Mesenchymal stem cell (in vitro differentiated cells and primary cell): ENCODE data around the gene VAC14.

ENCODE experiments used
- DNase-seq: peaks from one replicate; pipeline ENCODE4 v3.0.0-alpha.2; 2013
- H2AFZ ChIP-seq: one replicate; pipeline ENCODE4 v1.6.1; 2013; ENCODE audit warnings: low read depth, mild to moderate bottlenecking, control low read depth, inconsistent platforms, low read length, moderate library complexity
- H2AK5ac ChIP-seq: 2 replicates; pipeline ENCODE4 v1.6.1; 2013; ENCODE audit warnings: low read length, moderate library complexity, mild to moderate bottlenecking, inconsistent platforms; ENCODE audit not compliant: severe bottlenecking
- H2BK120ac ChIP-seq: one replicate; pipeline ENCODE4 v1.6.1; 2013; ENCODE audit warnings: low read depth, mild to moderate bottlenecking, inconsistent platforms, low read length, moderate library complexity
- H2BK12ac ChIP-seq, 2 experiments: one replicate each; pipeline ENCODE4 v1.6.1; 2013; ENCODE audit warnings: inconsistent platforms in 2 of 2, low read length in 2 of 2, mild to moderate bottlenecking in 2 of 2, moderate library complexity in 2 of 2, control low read depth in 1 of 2
- H2BK15ac ChIP-seq: one replicate; pipeline ENCODE4 v1.6.1; 2013; ENCODE audit warnings: mild to moderate bottlenecking, low read depth, inconsistent platforms; ENCODE audit not compliant: poor library complexity, severe bottlenecking
- H2BK5ac ChIP-seq: 2 replicates; pipeline ENCODE4 v1.6.1; 2013; ENCODE audit warnings: low read depth, mild to moderate bottlenecking, low read length, control low read depth, inconsistent platforms; ENCODE audit not compliant: poor library complexity, severe bottlenecking
- H3K14ac ChIP-seq, 2 experiments: one replicate each; pipeline ENCODE4 v1.6.1; 2013; ENCODE audit warnings: inconsistent platforms in 2 of 2, low read length in 2 of 2, control low read depth in 1 of 2, mild to moderate bottlenecking in 1 of 2, moderate library complexity in 1 of 2
- H3K18ac ChIP-seq, 2 experiments: one replicate each; pipeline ENCODE4 v1.6.1; 2013; ENCODE audit warnings: inconsistent platforms in 2 of 2, low read length in 2 of 2, control low read depth in 1 of 2, low read depth in 1 of 2, mild to moderate bottlenecking in 1 of 2
- H3K23ac ChIP-seq, 2 experiments: one replicate each; pipeline ENCODE4 v1.6.1; 2013; ENCODE audit warnings: inconsistent platforms in 2 of 2, low read length in 2 of 2, mild to moderate bottlenecking in 2 of 2, moderate library complexity in 2 of 2, control low read depth in 1 of 2
- H3K27ac ChIP-seq: 2 replicates; pipeline ENCODE4 v1.5.1; 2013; ENCODE audit warnings: mild to moderate bottlenecking, moderate library complexity, low read length, control low read depth, inconsistent platforms; ENCODE audit not compliant: poor library complexity, severe bottlenecking
- H3K27me3 ChIP-seq, 2 experiments: 2 replicates each; pipeline versions ENCODE4 v1.6.1 to v1.7.0; 2013; ENCODE audit warnings: low read length in 2 of 2, mild to moderate bottlenecking in 2 of 2, moderate library complexity in 2 of 2, control low read depth in 1 of 2, inconsistent platforms in 1 of 2; ENCODE audit not compliant: control insufficient read depth in 1 of 2, insufficient read depth in 1 of 2
- H3K36me3 ChIP-seq, 2 experiments: 2 replicates each; pipeline versions ENCODE4 v1.6.1 to v1.7.0; 2013; ENCODE audit warnings: low read length in 2 of 2, control low read depth in 1 of 2, inconsistent platforms in 1 of 2, low read depth in 1 of 2, mild to moderate bottlenecking in 1 of 2; ENCODE audit not compliant: insufficient read depth in 2 of 2, control insufficient read depth in 1 of 2
- H3K4ac ChIP-seq, 2 experiments: one replicate each; pipeline ENCODE4 v1.6.1; 2013; ENCODE audit warnings: inconsistent platforms in 2 of 2, low read length in 2 of 2, mild to moderate bottlenecking in 2 of 2, moderate library complexity in 2 of 2, control low read depth in 1 of 2, low read depth in 1 of 2
- H3K4me1 ChIP-seq: 2 replicates; pipeline ENCODE4 v1.6.1; 2013; ENCODE audit warnings: low read depth, low read length, control low read depth; ENCODE audit not compliant: control insufficient read depth, insufficient read depth
- H3K4me2 ChIP-seq: 2 replicates; pipeline ENCODE4 v1.6.1; 2013; ENCODE audit warnings: low read length, mild to moderate bottlenecking, inconsistent platforms; ENCODE audit not compliant: poor library complexity, severe bottlenecking
- H3K4me3 ChIP-seq, 2 experiments: 2 replicates each; pipeline versions ENCODE4 v1.5.1 to v1.7.0; 2013; ENCODE audit warnings: low read length in 2 of 2, mild to moderate bottlenecking in 2 of 2, control low read depth in 1 of 2, low read depth in 1 of 2; ENCODE audit not compliant: insufficient read depth in 1 of 2
- H3K79me1 ChIP-seq: replicated peaks from 2 replicates; pipeline ENCODE4 v1.6.1; 2013; ENCODE audit warnings: mild to moderate bottlenecking, control low read depth, low read length, inconsistent platforms; ENCODE audit not compliant: poor library complexity, severe bottlenecking
- H3K9ac ChIP-seq: 2 replicates; pipeline ENCODE4 v1.7.0; 2013; ENCODE audit warnings: mild to moderate bottlenecking, low read length, moderate library complexity
- H3K9me3 ChIP-seq: 2 replicates; pipeline ENCODE4 v1.7.0; 2013; ENCODE audit warnings: mild to moderate bottlenecking, low read length; ENCODE audit not compliant: control insufficient read depth
- H4K8ac ChIP-seq: one replicate; pipeline ENCODE4 v1.6.1; 2013; ENCODE audit warnings: inconsistent platforms, mild to moderate bottlenecking, low read length, moderate library complexity
- H4K91ac ChIP-seq: one replicate; pipeline ENCODE4 v1.6.1; 2013; ENCODE audit warnings: mild to moderate bottlenecking, low read length, inconsistent platforms
- WGBS: methylation state at CpG from one replicate; pipeline ENCODE4 v1.1.7; 2013; ENCODE audit warnings: mixed read lengths; 5-methylcytosine and 5-hydroxymethylcytosine counted together

Gene VAC14

GRCh38 chr16:70730944-70731343 is 70.0 kb downstream of the VAC14 start:
- Histone ChIP-seq H3K14ac (no peak overlapping the region), H3K4ac (no peak overlapping the region), H4K8ac (no peak overlapping the region), H2BK12ac (no peak overlapping the region), H2BK5ac (no peak overlapping the region), H4K91ac (no peak overlapping the region), H3K23ac (no peak overlapping the region), H2AK5ac (no peak overlapping the region), H2BK120ac (no peak overlapping the region), H3K27ac (no peak overlapping the region), H3K4me3 (no peak overlapping the region), H3K79me1 (peaks cover 2% of the 10 kb centered on the region), H3K9ac (no peak overlapping the region), H3K4me1 (peaks cover 14% of the 10 kb centered on the region), H3K4me2 (no peak overlapping the region), H3K9me3 (no peaks in the 10 kb centered on the region), H3K27me3 (no peaks in the 10 kb centered on the region), H2BK15ac (no peak overlapping the region), H3K36me3 (peaks cover 33 to 41% of the 10 kb centered on the region in 2 experiments), H3K18ac (no peak overlapping the region), H2AFZ (no peak overlapping the region)
- no peak for DNase-seq
- 90% methylated on average over 3 of the region's 3 CpGs for WGBS

GRCh38 chr16:70730031-70730430 is 70.9 kb downstream of the VAC14 start:
- WGBS, result 78% methylated on average over 7 of the region's 7 CpGs
- H3K9me3 ChIP-seq, result no peaks in the 10 kb centered on the region
- H2AFZ ChIP-seq, result no peak overlapping the region
- H3K9ac ChIP-seq, result no peak overlapping the region
- H4K91ac ChIP-seq, result no peak overlapping the region
- peaks cover 5% of the 10 kb centered on the region for H3K4me1 ChIP-seq
- H3K79me1 ChIP-seq, result peaks cover 2% of the 10 kb centered on the region
- no peak overlapping the region for H3K23ac ChIP-seq
- no peak overlapping the region for H4K8ac ChIP-seq
- no peak overlapping the region for H3K4me2 ChIP-seq
- no peak overlapping the region for H3K27ac ChIP-seq
- H3K14ac ChIP-seq, result no peak overlapping the region
- no peak overlapping the region for H2BK12ac ChIP-seq
- H3K18ac ChIP-seq, result no peak overlapping the region
- H3K27me3 ChIP-seq, result no peaks in the 10 kb centered on the region
- no peak overlapping the region for H2BK120ac ChIP-seq
- H2BK15ac ChIP-seq, result no peak overlapping the region
- no peak overlapping the region for H3K4me3 ChIP-seq
- peaks cover 33 to 48% of the 10 kb centered on the region in 2 experiments for H3K36me3 ChIP-seq
- H2BK5ac ChIP-seq, result no peak overlapping the region
- H2AK5ac ChIP-seq, result no peak overlapping the region
- no peak overlapping the region for H3K4ac ChIP-seq
- no peak for DNase-seq

- H3K4me1 ChIP-seq, result peaks cover 2% of the 10 kb centered on the region
- H3K36me3 ChIP-seq, result peaks cover 33 to 55% of the 10 kb centered on the region in 2 experiments
- no peak for DNase-seq
- no peak overlapping the region for H3K4me2 ChIP-seq
- H3K79me1 ChIP-seq, result peaks cover 6% of the 10 kb centered on the region
- 98% methylated on average over 8 of the region's 8 CpGs for WGBS
- H4K8ac ChIP-seq, result no peak overlapping the region
- H2BK120ac ChIP-seq, result no peak overlapping the region
- no peak overlapping the region for H3K4me3 ChIP-seq
- no peak overlapping the region for H3K27ac ChIP-seq
- no peaks in the 10 kb centered on the region for H3K27me3 ChIP-seq
- H3K4ac ChIP-seq, result no peak overlapping the region
- no peak overlapping the region for H2BK12ac ChIP-seq
- no peak overlapping the region for H2BK15ac ChIP-seq
- H3K18ac ChIP-seq, result no peak overlapping the region
- peak overlapping the region; percentile 5 for H4K91ac ChIP-seq
- H3K9ac ChIP-seq, result no peak overlapping the region
- no peak overlapping the region for H3K23ac ChIP-seq
- H3K14ac ChIP-seq, result no peak overlapping the region
- H2AFZ ChIP-seq, result no peak overlapping the region
- no peaks in the 10 kb centered on the region for H3K9me3 ChIP-seq
- H2BK5ac ChIP-seq, result no peak overlapping the region
- no peak overlapping the region for H2AK5ac ChIP-seq
Measured at GRCh38 chr16:70729292-70729691, 71.7 kb downstream of the VAC14 start.

GRCh38 chr16:70728150-70728549 is 72.8 kb downstream of the VAC14 start:
- Histone ChIP-seq H2BK15ac (no peak overlapping the region), H3K4me3 (no peak overlapping the region), H2BK120ac (no peak overlapping the region), H2BK5ac (no peak overlapping the region), H3K79me1 (peaks cover 7% of the 10 kb centered on the region), H2BK12ac (no peak overlapping the region), H3K23ac (no peak overlapping the region), H3K36me3 (peaks cover 33 to 63% of the 10 kb centered on the region in 2 experiments), H3K27me3 (no peaks in the 10 kb centered on the region), H3K18ac (no peak overlapping the region), H2AK5ac (no peak overlapping the region), H3K14ac (no peak overlapping the region), H3K9me3 (no peaks in the 10 kb centered on the region), H4K91ac (no peak overlapping the region), H3K27ac (no peak overlapping the region), H3K4me1 (peaks cover 2% of the 10 kb centered on the region), H2AFZ (no peak overlapping the region), H3K9ac (no peak overlapping the region), H4K8ac (no peak overlapping the region), H3K4me2 (no peak overlapping the region), H3K4ac (peak overlapping the region in 1 of 2 experiments; percentile 39)
- 94% methylated on average over 9 of the region's 9 CpGs for WGBS
- DNase-seq, result no peak
